ENCODE data around the gene DTHD1. TPM values are rescaled to one million over a fixed set of nuclear protein-coding genes. Genes with fewer than 3 reads are reported as not detected.
A peak's percentile ranks its signal among the peaks of the same experiment; 100 is the strongest.

The DTHD1 gene
- total RNA-seq, 2 experiments from 2014 or later: 1.2 to 1.3 TPM

DNA sequence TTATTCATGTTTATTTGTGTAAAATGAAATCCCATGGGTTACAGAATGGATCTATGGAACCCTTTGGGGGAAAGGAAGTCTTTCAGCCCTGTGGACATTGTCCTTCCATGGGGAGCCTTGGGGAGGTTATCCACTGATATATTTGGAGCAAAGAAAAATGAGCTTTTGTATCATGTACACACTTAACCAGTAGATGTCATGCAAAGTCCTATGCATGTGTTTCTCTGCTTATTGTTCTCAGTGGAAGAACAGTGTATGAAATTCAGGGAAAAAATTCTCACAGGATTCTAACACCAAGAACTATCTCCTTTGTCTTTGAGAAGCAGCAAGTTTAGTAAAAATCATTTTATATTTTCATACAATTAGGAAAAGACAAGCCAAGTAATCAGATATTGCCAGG, 105.3 kb downstream of the DTHD1 start:
- peaks cover 19% of the 10 kb centered on the region for H3K4me1 Mint-ChIP-seq (ENCODE audit: low read depth)
- H3K36me3 Mint-ChIP-seq (ENCODE audit: low read depth): no peaks in the 10 kb centered on the region
- TF ChIP-seq, protein P1, sequence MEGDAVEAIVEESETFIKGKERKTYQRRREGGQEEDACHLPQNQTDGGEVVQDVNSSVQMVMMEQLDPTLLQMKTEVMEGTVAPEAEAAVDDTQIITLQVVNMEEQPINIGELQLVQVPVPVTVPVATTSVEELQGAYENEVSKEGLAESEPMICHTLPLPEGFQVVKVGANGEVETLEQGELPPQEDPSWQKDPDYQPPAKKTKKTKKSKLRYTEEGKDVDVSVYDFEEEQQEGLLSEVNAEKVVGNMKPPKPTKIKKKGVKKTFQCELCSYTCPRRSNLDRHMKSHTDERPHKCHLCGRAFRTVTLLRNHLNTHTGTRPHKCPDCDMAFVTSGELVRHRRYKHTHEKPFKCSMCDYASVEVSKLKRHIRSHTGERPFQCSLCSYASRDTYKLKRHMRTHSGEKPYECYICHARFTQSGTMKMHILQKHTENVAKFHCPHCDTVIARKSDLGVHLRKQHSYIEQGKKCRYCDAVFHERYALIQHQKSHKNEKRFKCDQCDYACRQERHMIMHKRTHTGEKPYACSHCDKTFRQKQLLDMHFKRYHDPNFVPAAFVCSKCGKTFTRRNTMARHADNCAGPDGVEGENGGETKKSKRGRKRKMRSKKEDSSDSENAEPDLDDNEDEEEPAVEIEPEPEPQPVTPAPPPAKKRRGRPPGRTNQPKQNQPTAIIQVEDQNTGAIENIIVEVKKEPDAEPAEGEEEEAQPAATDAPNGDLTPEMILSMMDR (IDR thresholded peaks at IDR 0.05): no peak
- H3K27me3 Mint-ChIP-seq: no peaks in the 10 kb centered on the region
- intact Hi-C loops (cut with micrococcal nuclease): no loop called here
- ChIA-PET POLR2A (interaction anchor here (1.2 kb wide), 1 partner anchor 16 kb away, joined by 3 read pairs; no protein-coding TSS in a partner anchor), CTCF (interaction anchor here (1.1 to 3.1 kb wide), 5 partner anchors 9 to 38 kb away, joined by 3 to 17 read pairs (median 4); no protein-coding TSS in a partner anchor)
- no peak overlapping the region for H3K4me3 Mint-ChIP-seq
- ATAC-seq (no peak), DNase-seq (no peak)
- H3K27ac Mint-ChIP-seq: peak overlapping the region; percentile 68
- H3K9me3 Mint-ChIP-seq: no peaks in the 10 kb centered on the region

DNA sequence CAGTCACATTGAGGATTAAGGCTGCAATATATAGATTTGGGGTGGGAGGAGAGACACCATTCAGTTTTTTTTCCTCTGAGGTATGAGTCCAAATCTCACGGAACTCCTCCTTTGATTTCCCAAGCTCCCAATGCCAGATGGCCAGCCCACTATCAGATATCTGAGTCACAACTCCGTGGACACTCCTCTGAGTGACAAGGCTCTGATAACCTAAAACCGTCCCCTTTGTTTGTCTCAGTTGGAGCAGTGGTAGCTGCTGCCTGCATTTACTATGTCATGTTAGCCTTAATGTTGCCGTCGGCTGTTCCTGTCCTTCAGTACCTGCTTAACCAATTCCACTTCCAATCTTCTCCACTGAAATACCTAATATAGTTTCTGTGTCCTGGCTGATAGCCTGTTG, 107.3 kb downstream of the DTHD1 start:
- H3K27ac Mint-ChIP-seq: no peak overlapping the region
- no peaks in the 10 kb centered on the region for H3K27me3 Mint-ChIP-seq
- no peak overlapping the region for H3K4me3 Mint-ChIP-seq
- DNase-seq (no peak), ATAC-seq (no peak)
- H3K4me1 Mint-ChIP-seq (ENCODE audit: low read depth): peaks cover 21% of the 10 kb centered on the region
- intact Hi-C loops (cut with micrococcal nuclease): no loop called here
- POLR2A ChIA-PET: no interaction called here
- no peaks in the 10 kb centered on the region for H3K36me3 Mint-ChIP-seq (ENCODE audit: low read depth)
- no peaks in the 10 kb centered on the region for H3K9me3 Mint-ChIP-seq
- CTCF ChIA-PET: interaction anchor here (1.2 to 3.7 kb wide), 2 partner anchors 10 to 45 kb away, joined by 3 to 34 read pairs; no protein-coding TSS in a partner anchor
- TF ChIP-seq, protein P1 (IDR thresholded peaks at IDR 0.05): no peak

DNA sequence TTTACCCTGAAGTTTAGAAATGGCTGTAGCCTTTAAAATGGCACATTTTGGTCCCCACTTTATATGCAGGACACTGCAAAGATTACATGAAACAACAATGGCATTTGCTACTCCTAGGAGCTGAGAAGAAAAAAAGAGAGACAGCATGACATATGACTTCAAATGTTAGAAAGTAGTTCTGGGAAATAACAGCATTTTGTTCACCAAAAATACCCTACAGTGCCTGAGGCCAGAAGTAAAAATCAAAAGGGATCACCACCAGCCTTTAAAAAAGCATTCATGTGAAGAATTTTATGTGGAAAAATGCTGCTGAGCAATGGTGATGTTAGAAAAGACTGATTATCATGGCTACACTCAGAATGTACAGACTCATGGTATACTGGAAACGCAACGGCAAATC, 110.0 kb downstream of the DTHD1 start:
- H3K27ac Mint-ChIP-seq: no peak overlapping the region
- H3K4me1 Mint-ChIP-seq (ENCODE audit: low read depth): peaks cover 17% of the 10 kb centered on the region
- TF ChIP-seq, protein P1 (IDR thresholded peaks at IDR 0.05): no peak
- H3K4me3 Mint-ChIP-seq: no peak overlapping the region
- no peak for ATAC-seq
- DNase-seq: no peak
- POLR2A ChIA-PET: no interaction called here
- H3K36me3 Mint-ChIP-seq (ENCODE audit: low read depth): no peaks in the 10 kb centered on the region
- CTCF ChIA-PET: interaction anchor here (1.0 to 3.7 kb wide), 2 partner anchors 8 to 33 kb away, joined by 3 to 34 read pairs; no protein-coding TSS in a partner anchor
- no peaks in the 10 kb centered on the region for H3K9me3 Mint-ChIP-seq
- intact Hi-C loops (cut with micrococcal nuclease): loop anchor here (10.0 kb wide), 1 partner anchor 147 kb away; the partner anchor contains the start of gene ARAP2
- no peaks in the 10 kb centered on the region for H3K27me3 Mint-ChIP-seq

DNA sequence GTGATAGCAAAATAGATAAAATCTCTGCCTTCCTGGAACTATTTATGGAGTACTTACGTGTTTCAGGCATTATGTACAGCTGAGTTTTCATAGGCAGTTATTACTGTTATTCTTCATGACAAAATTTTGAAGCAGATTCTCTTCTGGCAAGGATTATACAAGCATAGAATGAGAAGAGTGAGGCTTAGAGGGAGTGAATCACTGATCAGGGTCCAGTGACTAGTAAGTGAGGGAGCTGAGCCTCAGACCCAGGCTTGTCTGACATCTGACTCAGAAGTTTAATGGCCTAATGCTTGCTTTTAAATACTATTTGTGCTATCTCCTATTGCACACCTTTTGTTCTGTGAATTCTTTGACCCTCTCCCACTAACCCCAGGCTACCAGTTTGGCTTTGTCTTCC, 110.6 kb downstream of the DTHD1 start:
- no peak overlapping the region for H3K27ac Mint-ChIP-seq
- POLR2A ChIA-PET: no interaction called here
- CTCF ChIA-PET: interaction anchor here (1.0 to 3.7 kb wide), 2 partner anchors 7 to 33 kb away, joined by 3 to 34 read pairs; no protein-coding TSS in a partner anchor

DNA sequence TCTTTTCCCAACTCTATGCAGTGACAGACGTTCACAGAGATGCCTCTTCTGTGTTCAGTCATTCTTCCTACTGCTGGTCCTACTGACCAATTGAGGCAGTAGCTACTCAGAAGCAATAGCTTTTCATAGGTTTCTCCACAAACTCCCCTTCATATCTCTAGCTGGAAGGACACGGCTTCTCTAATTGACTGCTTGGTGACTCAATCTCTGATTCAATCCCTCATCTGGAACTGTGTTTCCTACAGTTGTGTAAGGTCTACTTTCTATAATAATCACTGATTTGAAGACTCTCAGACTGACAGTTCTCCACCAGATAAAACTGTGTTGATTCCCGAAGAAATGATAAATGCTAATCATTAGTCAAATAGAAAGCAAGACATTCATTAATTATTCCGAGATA, 111.5 kb downstream of the DTHD1 start:
- CTCF ChIA-PET: no interaction called here
- Mint-ChIP-seq H3K9me3 (no peaks in the 10 kb centered on the region), H3K27me3 (no peaks in the 10 kb centered on the region), H3K4me1 (ENCODE audit: low read depth) (peaks cover 10% of the 10 kb centered on the region), H3K27ac (no peak overlapping the region), H3K36me3 (ENCODE audit: low read depth) (no peaks in the 10 kb centered on the region), H3K4me3 (no peak overlapping the region)
- DNase-seq: no peak
- POLR2A ChIA-PET: no interaction called here
- ATAC-seq: no peak
- intact Hi-C loops (cut with micrococcal nuclease): loop anchor here (10.0 kb wide), 1 partner anchor 148 kb away; the partner anchor contains the start of gene ARAP2
- TF ChIP-seq, protein P1 (IDR thresholded peaks at IDR 0.05): no peak

More for the DNA sequence above, 110.6 kb downstream of the DTHD1 start:
- Mint-ChIP-seq H3K27me3 (no peaks in the 10 kb centered on the region), H3K4me3 (no peak overlapping the region), H3K4me1 (ENCODE audit: low read depth) (peaks cover 13% of the 10 kb centered on the region), H3K9me3 (no peaks in the 10 kb centered on the region), H3K36me3 (ENCODE audit: low read depth) (no peaks in the 10 kb centered on the region)
- intact Hi-C loops (cut with micrococcal nuclease): loop anchor here (10.0 kb wide), 1 partner anchor 147 kb away; the partner anchor contains the start of gene ARAP2
- TF ChIP-seq, protein P1 (IDR thresholded peaks at IDR 0.05): no peak
- ATAC-seq (no peak), DNase-seq (no peak)

Other genes with a start within 250 kb of the DTHD1 start
- 10 to 100 TPM; 30.0 to 31.0 TPM for gene ARAP2, start 37.1 kb upstream of the DTHD1 start, total RNA-seq